ENCODE measurements around the gene SLC2A4RG.

SLC2A4RG gene

DNA sequence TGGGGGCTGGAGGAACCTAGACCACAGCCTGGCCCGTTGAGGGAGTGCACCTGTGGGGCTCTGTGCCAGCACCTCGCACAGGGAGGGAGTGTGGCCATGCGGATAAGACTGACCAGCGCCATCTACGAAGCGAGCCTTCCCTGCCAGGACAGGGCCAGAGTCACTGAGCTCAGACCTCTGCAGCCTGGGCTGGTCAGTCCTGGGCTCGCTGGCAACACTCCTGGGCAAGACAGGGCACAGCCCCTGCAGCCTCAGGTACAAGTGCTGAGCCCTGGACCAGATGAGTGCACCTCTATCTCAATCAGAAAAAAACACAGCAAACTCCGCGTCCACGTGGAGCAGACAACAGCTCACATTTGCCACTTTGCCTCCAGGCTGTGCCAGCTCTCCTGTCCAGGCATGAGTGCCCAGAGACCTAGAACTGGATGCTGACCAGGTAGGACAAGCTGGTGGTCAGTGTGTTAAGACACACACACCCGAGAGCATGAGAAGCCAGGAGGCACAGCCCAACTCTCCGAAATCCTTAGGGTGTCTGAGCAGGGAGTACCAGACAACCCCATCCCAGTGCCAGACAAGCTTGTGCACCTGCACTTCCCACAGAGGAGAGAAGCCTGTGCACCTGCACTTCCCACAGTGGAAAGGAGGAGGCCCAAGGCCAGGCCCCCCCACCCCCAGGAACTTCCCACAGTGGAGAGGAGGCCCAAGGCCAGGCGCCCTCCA, 36.7 kb upstream of the SLC2A4RG start:
- H3K9me3 ChIP-seq (replicated peaks in 1 of 11) = no peaks in the 10 kb centered on the region
- H3K27ac ChIP-seq = no peak overlapping the region
- no peak overlapping the region for H3K4me2 ChIP-seq
- H3K36me3 ChIP-seq = peaks cover 31 to 58% (median 40%) of the 10 kb centered on the region in 11 experiments
- peak overlapping the region in 1 of 11 experiments; percentile 24; a peak in 1 of 22 replicates for H3K9ac ChIP-seq
- H3K4me3 ChIP-seq = no peak overlapping the region
- H3K27me3 ChIP-seq = no peaks in the 10 kb centered on the region
- H3K4me1 ChIP-seq = peaks cover 35 to 42% (median 38%) of the 10 kb centered on the region in 10 experiments
- peaks cover 16 to 96% (median 89%) of the 10 kb centered on the region in 11 experiments for H4K20me1 ChIP-seq
- no peak for TF ChIP-seq Cebpa-rat (IDR thresholded peaks at IDR 0.05)

GRCh38 chr20:63703471-63703975, 36.1 kb upstream of the SLC2A4RG start:
- no peak overlapping the region for H3K27ac ChIP-seq
- peaks cover 31 to 58% (median 38%) of the 10 kb centered on the region in 11 experiments for H3K36me3 ChIP-seq
- H3K4me1 ChIP-seq = peaks cover 32 to 37% (median 35%) of the 10 kb centered on the region in 10 experiments
- TF ChIP-seq Cebpa-rat (IDR thresholded peaks at IDR 0.05) = no peak
- peaks cover 11 to 93% (median 86%) of the 10 kb centered on the region in 11 experiments; a peak in 21 of 22 replicates for H4K20me1 ChIP-seq
- H3K4me3 ChIP-seq = no peak overlapping the region
- H3K27me3 ChIP-seq = no peaks in the 10 kb centered on the region
- H3K4me2 ChIP-seq = no peak overlapping the region
- no peaks in the 10 kb centered on the region for H3K9me3 ChIP-seq (replicated peaks in 1 of 11)
- no peak overlapping the region; a peak in 3 of 22 replicates for H3K9ac ChIP-seq

DNA sequence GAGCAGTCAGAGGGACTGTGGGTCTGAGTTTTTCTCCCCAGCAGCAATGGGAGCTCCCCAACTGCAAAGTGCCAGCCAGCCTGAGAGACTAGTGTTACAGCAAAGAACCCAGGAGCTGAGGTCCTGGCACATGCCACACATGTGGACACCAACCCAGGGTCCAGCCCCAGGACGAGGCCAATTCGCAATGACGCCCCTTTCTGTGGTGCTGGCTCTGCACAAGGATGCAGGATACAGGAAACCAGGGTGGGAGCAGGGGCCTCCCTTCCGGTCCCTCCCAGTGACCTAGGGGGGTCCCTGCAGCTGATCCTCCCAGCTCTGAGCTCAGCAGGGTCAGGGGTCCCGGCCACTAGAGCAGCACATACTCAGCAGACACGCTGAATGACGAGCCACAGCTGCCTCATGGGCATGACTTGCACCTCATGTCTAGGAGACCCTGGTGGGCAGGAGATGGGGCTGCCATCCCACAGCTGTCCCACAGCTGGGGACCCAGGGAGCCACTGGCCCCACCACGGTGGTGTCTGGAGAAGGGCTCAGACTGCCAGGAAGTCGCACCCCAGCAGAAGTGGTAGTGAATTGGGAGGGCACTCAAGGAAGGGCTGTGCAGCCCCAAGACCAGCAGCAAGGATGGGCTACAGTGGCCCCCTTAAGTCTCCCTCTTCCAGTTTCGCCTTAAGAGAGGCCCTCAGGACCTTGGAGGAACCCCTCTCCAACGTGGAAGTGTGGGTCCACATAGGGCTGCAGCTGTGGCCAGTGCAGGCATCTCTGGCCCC, 35.4 kb upstream of the SLC2A4RG start:
- H3K4me2 ChIP-seq = no peak overlapping the region
- H3K9ac ChIP-seq = peak overlapping the region in 2 of 11 experiments; percentile 14 to 91; a peak in 3 of 22 replicates
- no peak overlapping the region for H3K4me3 ChIP-seq
- peaks cover 11 to 93% (median 86%) of the 10 kb centered on the region in 11 experiments; a peak in 20 of 22 replicates for H4K20me1 ChIP-seq
- no peak for TF ChIP-seq Cebpa-rat (IDR thresholded peaks at IDR 0.05)
- no peaks in the 10 kb centered on the region for H3K27me3 ChIP-seq
- H3K9me3 ChIP-seq (replicated peaks in 1 of 11) = no peaks in the 10 kb centered on the region
- peaks cover 32 to 37% (median 35%) of the 10 kb centered on the region in 10 experiments for H3K4me1 ChIP-seq
- no peak overlapping the region for H3K27ac ChIP-seq
- H3K36me3 ChIP-seq = peaks cover 37 to 63% (median 42%) of the 10 kb centered on the region in 11 experiments

DNA sequence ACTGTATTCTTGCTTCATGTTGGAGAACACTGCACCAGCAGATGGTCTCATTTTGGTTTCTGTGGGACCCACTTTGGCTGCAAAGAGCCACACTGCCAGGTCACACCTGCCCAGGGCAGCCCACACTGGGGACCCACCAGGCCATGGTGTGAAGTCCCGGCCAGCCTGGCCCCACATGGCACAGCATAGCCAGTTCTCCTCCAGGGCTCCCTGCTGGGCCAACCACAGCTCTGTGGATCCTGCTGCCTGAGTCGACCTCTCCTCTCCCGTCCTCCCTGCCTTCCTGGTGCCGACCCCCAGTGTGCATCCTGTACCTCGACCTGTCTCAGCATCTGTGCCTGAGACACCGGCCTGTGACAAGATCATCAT, 34.8 kb upstream of the SLC2A4RG start:
- Histone ChIP-seq H3K9me3 (replicated peaks in 1 of 11) (no peaks in the 10 kb centered on the region), H3K4me1 (peaks cover 32 to 37% (median 34%) of the 10 kb centered on the region in 10 experiments), H3K36me3 (peaks cover 41 to 69% (median 48%) of the 10 kb centered on the region in 11 experiments), H3K4me3 (no peak overlapping the region), H3K27ac (no peak overlapping the region), H3K9ac (peak overlapping the region in 3 of 11 experiments; percentile 16 to 93 (median 91); a peak in 5 of 22 replicates), H3K4me2 (no peak overlapping the region), H3K27me3 (no peaks in the 10 kb centered on the region), H4K20me1 (peaks cover 8 to 93% (median 86%) of the 10 kb centered on the region in 11 experiments; a peak in 20 of 22 replicates)
- TF ChIP-seq Cebpa-rat (IDR thresholded peaks at IDR 0.05) = no peak

GRCh38 chr20:63705232-63706026, 34.1 kb upstream of the SLC2A4RG start:
- H3K36me3 ChIP-seq = peaks cover 46 to 70% (median 51%) of the 10 kb centered on the region in 11 experiments

GRCh38 chr20:63706027-63706695, 33.4 kb upstream of the SLC2A4RG start:
- Histone ChIP-seq H3K4me3 (peak overlapping the region; percentile 79 to 99 (median 95)), H3K4me2 (peak overlapping the region; percentile 91 to 99 (median 98)), H3K27me3 (no peaks in the 10 kb centered on the region), H3K9me3 (replicated peaks in 1 of 11) (peaks cover 0 to 2% (median 0%) of the 10 kb centered on the region in 11 experiments; a peak in 5 of 22 replicates), H3K27ac (peak overlapping the region in 8 of 11 experiments; percentile 8 to 93 (median 90); a peak in 11 of 22 replicates), H3K9ac (peak overlapping the region; percentile 83 to 97 (median 94)), H4K20me1 (peaks cover 11 to 90% (median 77%) of the 10 kb centered on the region in 11 experiments; a peak in 21 of 22 replicates), H3K36me3 (peaks cover 54 to 73% (median 58%) of the 10 kb centered on the region in 11 experiments), H3K4me1 (peaks cover 25 to 44% (median 35%) of the 10 kb centered on the region in 10 experiments)
- TF ChIP-seq Cebpa-rat (IDR thresholded peaks at IDR 0.05) = no peak

More at GRCh38 chr20:63705232-63706026, 34.1 kb upstream of the SLC2A4RG start:
- Histone ChIP-seq H3K4me2 (peak overlapping the region in 9 of 11 experiments; percentile 91 to 99 (median 98); a peak in 12 of 22 replicates), H4K20me1 (peaks cover 8 to 90% (median 80%) of the 10 kb centered on the region in 11 experiments; a peak in 20 of 22 replicates), H3K4me1 (peaks cover 26 to 37% (median 33%) of the 10 kb centered on the region in 10 experiments), H3K9me3 (replicated peaks in 1 of 11) (no peaks in the 10 kb centered on the region), H3K9ac (peak overlapping the region in 10 of 11 experiments; percentile 27 to 97 (median 94); a peak in 16 of 22 replicates), H3K4me3 (peak overlapping the region in 1 of 10 experiments; percentile 89; a peak in 2 of 20 replicates), H3K27ac (peak overlapping the region in 2 of 11 experiments; percentile 8 to 11; a peak in 1 of 22 replicates), H3K27me3 (no peaks in the 10 kb centered on the region)
- TF ChIP-seq Cebpa-rat (IDR thresholded peaks at IDR 0.05) = no peak

GRCh38 chr20:63706852-63707557, 32.6 kb upstream of the SLC2A4RG start:
- H3K4me1 ChIP-seq = peaks cover 25 to 47% (median 38%) of the 10 kb centered on the region in 10 experiments
- TF ChIP-seq Cebpa-rat (IDR thresholded peaks at IDR 0.05) = no peak

More at GRCh38 chr20:63706852-63707557, 32.6 kb upstream of the SLC2A4RG start:
- Histone ChIP-seq H3K27ac (peak overlapping the region; percentile 81 to 93 (median 91)), H3K4me2 (peak overlapping the region; percentile 91 to 99 (median 98)), H3K36me3 (peaks cover 62 to 79% (median 66%) of the 10 kb centered on the region in 11 experiments), H3K4me3 (peak overlapping the region; percentile 79 to 99 (median 95)), H3K9ac (peak overlapping the region; percentile 83 to 97 (median 94)), H3K9me3 (replicated peaks in 1 of 11) (peaks cover 5 to 10% (median 7%) of the 10 kb centered on the region in 11 experiments; a peak in 21 of 22 replicates), H3K27me3 (no peaks in the 10 kb centered on the region), H4K20me1 (peaks cover 14 to 90% (median 77%) of the 10 kb centered on the region in 11 experiments; a peak in 21 of 22 replicates)
